GM12865 (cell line): ENCODE measurements around the gene DLG4.
A peak's percentile ranks its signal among the peaks of the same experiment; 100 is the strongest.
"Not testable (repeated sequence)": the region's sequence is repeated elsewhere in the genome, so short reads cannot be mapped to it uniquely, and the experiment has no call there.

Source experiments
- DNase-seq: peaks from one replicate; pipeline ENCODE4 v3.0.0; 2010; ENCODE audit warnings: low read depth
- H3K4me3 ChIP-seq: 2 replicates; pipeline ENCODE4 v1.5.1; 2011; ENCODE audit warnings: mild to moderate bottlenecking, low read depth, low read length, control low read depth
- TF ChIP-seq, protein P1 (sequence below): IDR thresholded peaks from 2 replicates; pipeline ENCODE4 v1.5.1; 2011; ENCODE audit warnings: low read length, control low read depth, low read depth, inconsistent platforms; ENCODE audit not compliant: insufficient read depth; ENCODE audit errors: missing control alignments

DLG4 gene

DNA sequence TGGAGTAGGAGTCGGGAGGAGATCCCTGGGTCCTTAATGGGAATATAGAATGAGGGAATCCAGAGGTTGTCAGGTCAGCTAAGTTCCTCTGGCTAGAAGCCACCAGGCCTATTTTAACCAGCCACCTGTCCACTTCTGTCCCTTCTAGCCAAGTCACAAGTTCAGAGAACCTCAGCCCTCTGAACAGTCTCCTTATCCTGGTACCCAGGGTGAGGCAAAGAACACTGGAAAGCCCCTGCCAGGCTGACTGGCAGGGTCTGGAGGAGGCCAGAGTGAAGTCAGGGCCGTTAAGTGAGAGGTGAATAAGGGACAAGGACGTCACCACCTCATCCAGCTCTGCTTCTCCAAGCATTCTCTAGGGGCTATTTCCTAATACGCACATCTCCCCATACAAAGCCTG, 29.2 kb upstream of the DLG4 start:
- TF ChIP-seq, protein P1, sequence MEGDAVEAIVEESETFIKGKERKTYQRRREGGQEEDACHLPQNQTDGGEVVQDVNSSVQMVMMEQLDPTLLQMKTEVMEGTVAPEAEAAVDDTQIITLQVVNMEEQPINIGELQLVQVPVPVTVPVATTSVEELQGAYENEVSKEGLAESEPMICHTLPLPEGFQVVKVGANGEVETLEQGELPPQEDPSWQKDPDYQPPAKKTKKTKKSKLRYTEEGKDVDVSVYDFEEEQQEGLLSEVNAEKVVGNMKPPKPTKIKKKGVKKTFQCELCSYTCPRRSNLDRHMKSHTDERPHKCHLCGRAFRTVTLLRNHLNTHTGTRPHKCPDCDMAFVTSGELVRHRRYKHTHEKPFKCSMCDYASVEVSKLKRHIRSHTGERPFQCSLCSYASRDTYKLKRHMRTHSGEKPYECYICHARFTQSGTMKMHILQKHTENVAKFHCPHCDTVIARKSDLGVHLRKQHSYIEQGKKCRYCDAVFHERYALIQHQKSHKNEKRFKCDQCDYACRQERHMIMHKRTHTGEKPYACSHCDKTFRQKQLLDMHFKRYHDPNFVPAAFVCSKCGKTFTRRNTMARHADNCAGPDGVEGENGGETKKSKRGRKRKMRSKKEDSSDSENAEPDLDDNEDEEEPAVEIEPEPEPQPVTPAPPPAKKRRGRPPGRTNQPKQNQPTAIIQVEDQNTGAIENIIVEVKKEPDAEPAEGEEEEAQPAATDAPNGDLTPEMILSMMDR = no peak
- H3K4me3 ChIP-seq = no peak overlapping the region; the same call in 1 of the 2 replicates
- DNase-seq = no peak

DNA sequence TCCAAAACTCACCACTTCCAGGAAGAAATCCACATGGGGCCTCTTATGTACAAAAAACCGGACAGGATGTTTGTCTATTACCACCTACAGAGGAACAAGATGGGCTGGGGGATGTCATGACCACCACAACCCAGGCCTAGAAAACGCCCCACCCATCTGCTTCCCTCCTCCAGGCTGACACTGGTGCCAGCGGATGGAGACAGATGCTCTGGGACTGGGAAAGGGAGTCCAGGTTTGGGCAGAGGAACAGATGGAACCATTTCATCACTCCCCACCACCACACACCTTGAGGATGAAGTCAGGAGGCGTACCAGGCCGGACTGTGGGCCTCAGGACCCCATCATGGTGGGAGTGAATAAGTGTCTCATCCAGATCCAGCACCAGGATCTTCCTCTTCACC, 27.1 kb upstream of the DLG4 start:
- no peak for DNase-seq
- TF ChIP-seq, protein P1 = no peak
- H3K4me3 ChIP-seq = no peak overlapping the region

DNA sequence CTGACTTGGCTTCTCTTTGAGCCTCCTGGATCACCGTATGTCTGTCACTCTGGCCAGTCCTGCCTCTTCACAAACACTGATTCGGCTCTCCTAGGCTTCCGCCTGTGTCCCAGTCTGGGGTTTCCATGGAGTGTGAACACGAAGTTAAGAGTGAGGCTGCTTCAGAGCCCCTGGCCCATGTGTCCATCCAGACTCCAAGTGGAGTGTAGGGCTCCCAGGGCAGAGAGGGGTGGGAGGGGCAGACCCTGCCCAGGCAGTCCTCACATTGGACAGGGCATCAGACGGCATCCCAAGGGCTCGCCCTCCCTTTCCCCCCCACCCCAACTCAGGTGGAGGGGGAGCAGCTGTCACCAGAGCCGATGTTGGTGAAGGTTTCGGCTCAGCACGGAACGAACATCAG, 24.2 kb upstream of the DLG4 start:
- not testable (repeated sequence) for DNase-seq, H3K4me3 ChIP-seq

DNA sequence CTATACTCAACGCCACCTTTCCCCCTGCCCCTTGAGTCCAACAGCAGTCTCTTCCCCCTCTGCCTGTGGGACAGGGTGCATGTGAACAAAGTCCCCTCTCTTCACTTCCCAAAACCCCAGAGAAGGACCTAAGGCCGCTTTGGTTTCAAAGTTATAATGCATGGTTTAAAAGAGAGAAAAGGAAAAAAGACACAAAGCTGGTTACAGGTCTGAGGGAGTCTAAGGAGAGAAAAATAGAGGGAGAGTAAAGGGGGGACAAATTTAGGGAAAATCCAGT, 23.8 kb upstream of the DLG4 start:
- no peak for DNase-seq
- TF ChIP-seq, protein P1 = no peak
- H3K4me3 ChIP-seq = peak overlapping the region; percentile 86

DNA sequence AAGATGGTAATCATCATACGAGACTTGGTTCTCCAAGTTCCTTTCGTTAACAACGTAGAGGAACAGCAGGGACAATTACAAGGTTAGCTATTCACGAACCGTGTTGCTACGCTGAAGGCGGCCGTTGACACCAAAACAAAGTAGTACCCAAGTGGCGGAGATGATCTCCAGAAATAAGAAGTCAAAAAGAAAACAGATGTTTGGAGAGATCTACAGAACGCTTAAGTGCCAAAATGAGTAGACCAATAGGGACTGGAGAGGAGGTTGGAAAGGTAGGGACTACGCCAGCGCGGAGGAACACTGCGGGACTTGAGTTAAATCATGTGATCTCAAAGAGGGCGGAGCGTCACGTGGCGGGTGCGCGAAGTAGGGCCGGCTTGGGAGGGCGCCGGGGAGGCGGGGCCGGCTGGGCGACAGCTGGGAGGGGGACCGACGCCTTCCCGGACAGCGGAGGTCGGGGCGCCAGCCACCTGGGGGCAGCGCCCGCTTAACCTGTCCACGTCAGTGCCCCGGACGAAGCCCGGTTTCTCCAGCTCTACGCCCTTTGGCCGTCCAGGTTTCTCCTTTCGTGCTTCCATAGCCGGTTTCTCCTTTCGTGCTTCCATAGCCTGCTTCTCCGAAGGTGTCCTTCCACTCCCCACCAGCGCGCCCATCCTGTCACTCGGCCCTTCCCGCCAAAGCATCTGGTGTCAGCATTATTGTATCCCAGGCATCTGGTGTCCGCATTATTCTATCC, 23.2 kb upstream of the DLG4 start:
- peak overlapping the region; percentile 86 for H3K4me3 ChIP-seq
- TF ChIP-seq, protein P1 = no peak
- DNase-seq = peak; percentile 97

DNA sequence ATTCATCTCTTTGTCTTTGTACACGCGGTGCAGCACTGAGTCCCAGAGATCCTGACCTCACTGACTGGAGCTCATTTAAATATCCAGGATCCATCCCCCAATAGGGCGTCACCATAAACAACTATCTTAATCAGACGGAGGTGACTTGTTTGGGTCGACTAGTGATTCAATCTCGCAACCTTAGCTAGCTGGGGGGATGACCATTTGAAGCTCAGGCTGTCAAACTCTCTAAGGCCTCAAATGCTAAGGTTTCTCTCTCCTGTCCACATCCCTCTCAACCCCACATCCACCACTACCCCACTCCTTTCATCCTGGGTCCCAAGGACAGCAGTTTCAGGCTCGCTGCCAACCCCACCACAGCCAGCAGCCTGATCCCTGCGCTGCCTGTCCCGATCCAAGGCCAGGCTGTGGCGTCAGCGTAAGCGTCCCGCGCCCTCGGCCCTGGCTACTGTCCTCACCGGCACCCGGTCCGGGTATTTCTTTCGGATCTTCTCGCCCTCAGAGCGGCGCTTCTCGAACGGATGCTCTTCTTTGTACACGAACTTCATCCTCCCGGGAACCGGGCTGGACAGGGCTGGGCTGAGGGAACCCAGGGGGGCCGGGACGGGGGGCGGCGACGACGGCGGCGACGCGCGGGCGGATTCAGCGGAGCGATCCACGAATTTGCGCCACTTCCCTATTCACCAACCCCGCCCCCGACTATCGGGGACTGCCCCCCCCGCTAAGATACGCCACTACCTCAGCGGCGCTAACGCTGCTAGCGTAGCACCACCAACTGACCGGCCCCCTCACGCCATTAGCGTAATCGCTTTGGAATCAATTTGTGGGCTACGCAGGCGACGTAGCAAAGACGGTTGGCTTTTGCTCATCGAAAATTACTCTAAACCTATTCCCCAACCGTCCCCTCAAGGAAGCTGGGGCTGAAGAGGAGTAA, 22.4 kb upstream of the DLG4 start, which contains the start of gene GABARAP:
Gene GABARAP, minus strand, starts transcription at position 667 of the 934 bp plus-strand sequence. Its CDS starts 119 bp downstream, at position 548.
- DNase-seq = peak; percentile 94
- TF ChIP-seq, protein P1 = no peak
- peak within 1 kb of the TSS; percentile 86 for H3K4me3 ChIP-seq

DNA sequence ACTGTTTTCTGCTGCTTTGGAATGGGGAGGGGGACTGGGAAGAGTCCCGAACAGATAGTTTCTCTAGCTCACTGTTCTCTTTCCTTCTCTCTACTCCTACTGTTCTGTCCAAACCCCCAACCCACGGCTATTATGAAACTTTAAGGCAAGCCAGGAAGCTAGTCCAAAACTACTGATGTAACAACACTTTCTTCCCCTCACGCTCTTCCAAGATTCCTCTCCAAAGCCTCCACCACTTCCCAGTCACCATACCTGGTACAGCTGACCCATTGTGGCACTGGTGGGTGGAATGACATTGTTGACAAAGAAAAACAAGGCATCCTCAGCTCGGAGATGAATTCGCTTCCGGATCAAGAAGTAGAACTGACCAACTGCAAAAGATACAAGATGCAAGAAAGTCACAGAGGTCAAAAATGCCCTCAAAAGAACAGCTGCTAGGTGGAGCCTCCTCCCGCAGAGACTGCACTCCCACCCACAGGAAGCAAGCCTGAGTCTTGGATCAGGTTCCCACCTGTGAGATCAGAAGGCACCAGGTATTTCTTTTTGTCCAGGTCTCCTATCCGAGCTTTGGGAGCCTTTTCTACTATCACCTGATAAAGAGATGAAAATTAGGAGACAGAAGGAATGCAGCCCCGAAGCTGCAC, 21.6 kb upstream of the DLG4 start:
- TF ChIP-seq, protein P1 = no peak
- H3K4me3 ChIP-seq = peak overlapping the region; percentile 86
- no peak for DNase-seq
